ENCODE results near the gene PPIA. TPM values are rescaled to one million over a fixed set of nuclear protein-coding genes. Genes with fewer than 3 reads are reported as not detected.

The PPIA gene
- total RNA-seq, 1 experiment from 2014 or later: 2,836 TPM

GRCh38 chr7:44847920-44848634 is 51.6 kb downstream of the PPIA start, which contains the start of gene H2AZ2 (continued):
- TF ChIP-seq EZH2phosphoT487 (IDR thresholded peaks at IDR 0.05; ENCODE audit: borderline replicate concordance) (no peak), POLR2A (IDR thresholded peaks at IDR 0.05; ENCODE audit: borderline replicate concordance, extremely low read depth, insufficient read depth, insufficient read length) (peak; percentile 80), ELF1 (IDR thresholded peaks at IDR 0.05; ENCODE audit: borderline replicate concordance, low read depth) (no peak), SRF (IDR thresholded peaks at IDR 0.05; ENCODE audit: low read depth) (peak; percentile 69), JUND (IDR thresholded peaks at IDR 0.05) (no peak), ZFX (IDR thresholded peaks at IDR 0.05) (peak; percentile 12; the same call in 1 of the 2 replicates)

GRCh38 chr7:44849259-44849884 is 52.9 kb downstream of the PPIA start:
- no peak for TF ChIP-seq ZBTB33 (IDR thresholded peaks at IDR 0.05; ENCODE audit: extremely low read depth, insufficient replicate concordance, low read length)
- TF ChIP-seq POLR2AphosphoS5 (IDR thresholded peaks at IDR 0.05; ENCODE audit: low read depth, low read length): 0 out of 2 replicates have a peak, but pooled peaks have one; percentile 25
- peaks cover 5 to 38% of the 10 kb centered on the region in 2 experiments; a peak in 3 of 4 replicates for H3K4me1 ChIP-seq (ENCODE audit: control insufficient read depth in 1 of 2, insufficient read depth in 2 of 2, low read length in 2 of 2)
- ChIA-PET RAD21 (ENCODE audit: low non-redundant PET in 1 of 2, low total read pairs in 2 of 2, uncharacterized antibody in 2 of 2, unreplicated experiment in 2 of 2) (no interaction called here), CTCF (interaction anchor here (1.5 to 2.0 kb wide), 2 partner anchors 8 to 275 kb away, joined by 3 to 8 read pairs; partner anchors contain the start of gene DDX56), POLR2A (interaction anchor here (1.5 kb wide), 1 partner anchor 18 kb away, joined by 4 read pairs; no protein-coding TSS in a partner anchor)
- H3K4me3 ChIP-seq (replicated peaks in 1 of 2; ENCODE audit: low read depth in 1 of 2, low read length in 2 of 2): peak overlapping the region; percentile 66 to 76
- no peak for DNase-seq (ENCODE audit: low read depth, low spot score)
- no peak overlapping the region for H2AFZ ChIP-seq (ENCODE audit: low read depth, low read length, poor library complexity, severe bottlenecking)
- intact Hi-C loops (cut with micrococcal nuclease): loop anchor here (5.0 kb wide), 1 partner anchor 52 kb away; the partner anchor contains the start of gene PPIA
- H3K9me3 ChIP-seq (ENCODE audit: control insufficient read depth in 1 of 2, insufficient read depth in 1 of 2, low read depth in 1 of 2, low read length in 2 of 2): no peaks in the 10 kb centered on the region
- H3K4me2 ChIP-seq (ENCODE audit: low read length): peak overlapping the region; percentile 84
- peak overlapping the region; percentile 91 for H3K9ac ChIP-seq (ENCODE audit: low read length)
- H3K36me3 ChIP-seq (ENCODE audit: control insufficient read depth in 1 of 2, insufficient read depth in 2 of 2, low read length in 2 of 2): no peaks in the 10 kb centered on the region
- no peak for ATAC-seq
- no peaks in the 10 kb centered on the region for H3K9me2 ChIP-seq (ENCODE audit: insufficient read depth)
- H3K27me3 ChIP-seq (ENCODE audit: insufficient read depth, low read length): no peaks in the 10 kb centered on the region
- peaks cover 32% of the 10 kb centered on the region for H3K79me2 ChIP-seq (ENCODE audit: insufficient read depth, low read length)
- H4K20me1 ChIP-seq (ENCODE audit: insufficient read depth): peaks cover 7% of the 10 kb centered on the region; the same call in 1 of the 2 replicates
- peak overlapping the region; percentile 89; the same call in 1 of the 2 replicates for H3K27ac ChIP-seq (ENCODE audit: low read depth, low read length)
- no TSS peak for BruUV-seq (replicated peaks)

All from HCT116 (cell line).